A549 (cell line): ENCODE data around the gene COX14.

Experiments used
- EP300 ChIP-seq, 2 experiments: fragments of >200 bp; sonication (Bioruptor Twin); formaldehyde crosslinking; IDR thresholded peaks; 2 replicates in 1 of 2; 3 replicates in 1 of 2; pipeline ENCODE4 v1.6.1; 2016 to 2017
- HDAC2 ChIP-seq: fragments of 200-600 bp; sonication (generic); IDR thresholded peaks from 2 replicates; pipeline ENCODE4 v1.6.1; 2016
- POLR2A ChIP-seq: IDR thresholded peaks from 2 replicates; pipeline ENCODE4 v1.6.1; 2012; ENCODE audit warnings: mild to moderate bottlenecking, low read length
- TF ChIP-seq, protein P1 (sequence below): fragments of >200 bp; sonication (Bioruptor Twin); formaldehyde crosslinking; IDR thresholded peaks from 3 replicates; pipeline ENCODE4 v1.5.1; 2016

DNA sequence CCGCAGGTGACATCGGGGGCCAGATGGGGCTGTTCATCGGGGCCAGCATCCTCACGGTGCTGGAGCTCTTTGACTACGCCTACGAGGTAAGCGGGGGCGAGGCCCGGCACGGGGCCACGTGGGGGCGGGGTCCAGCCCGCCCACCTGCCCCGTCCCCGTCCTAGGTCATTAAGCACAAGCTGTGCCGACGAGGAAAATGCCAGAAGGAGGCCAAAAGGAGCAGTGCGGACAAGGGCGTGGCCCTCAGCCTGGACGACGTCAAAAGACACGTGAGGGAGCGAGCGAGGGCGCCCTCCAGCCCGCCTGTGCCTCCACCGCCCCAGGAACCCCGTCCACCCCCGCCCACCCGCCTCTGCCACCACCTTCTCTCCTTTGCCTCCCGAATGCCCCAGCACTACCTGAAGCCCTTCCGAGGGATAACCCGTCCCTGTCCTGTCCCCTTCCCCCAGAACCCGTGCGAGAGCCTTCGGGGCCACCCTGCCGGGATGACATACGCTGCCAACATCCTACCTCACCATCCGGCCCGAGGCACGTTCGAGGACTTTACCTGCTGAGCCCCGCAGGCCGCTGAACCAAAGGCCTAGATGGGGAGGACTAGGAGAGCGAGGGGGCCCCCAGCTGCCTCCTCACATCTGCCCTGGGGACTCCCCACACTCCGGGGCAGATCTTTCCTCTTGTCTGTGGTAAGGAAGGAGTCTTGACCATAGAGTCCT, 30.8 kb upstream of the COX14 start:
- TF ChIP-seq, protein P1, sequence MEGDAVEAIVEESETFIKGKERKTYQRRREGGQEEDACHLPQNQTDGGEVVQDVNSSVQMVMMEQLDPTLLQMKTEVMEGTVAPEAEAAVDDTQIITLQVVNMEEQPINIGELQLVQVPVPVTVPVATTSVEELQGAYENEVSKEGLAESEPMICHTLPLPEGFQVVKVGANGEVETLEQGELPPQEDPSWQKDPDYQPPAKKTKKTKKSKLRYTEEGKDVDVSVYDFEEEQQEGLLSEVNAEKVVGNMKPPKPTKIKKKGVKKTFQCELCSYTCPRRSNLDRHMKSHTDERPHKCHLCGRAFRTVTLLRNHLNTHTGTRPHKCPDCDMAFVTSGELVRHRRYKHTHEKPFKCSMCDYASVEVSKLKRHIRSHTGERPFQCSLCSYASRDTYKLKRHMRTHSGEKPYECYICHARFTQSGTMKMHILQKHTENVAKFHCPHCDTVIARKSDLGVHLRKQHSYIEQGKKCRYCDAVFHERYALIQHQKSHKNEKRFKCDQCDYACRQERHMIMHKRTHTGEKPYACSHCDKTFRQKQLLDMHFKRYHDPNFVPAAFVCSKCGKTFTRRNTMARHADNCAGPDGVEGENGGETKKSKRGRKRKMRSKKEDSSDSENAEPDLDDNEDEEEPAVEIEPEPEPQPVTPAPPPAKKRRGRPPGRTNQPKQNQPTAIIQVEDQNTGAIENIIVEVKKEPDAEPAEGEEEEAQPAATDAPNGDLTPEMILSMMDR: no peak
- TF ChIP-seq POLR2A (no peak), EP300 (IDR thresholded peaks at IDR 0.05) (no peak), HDAC2 (no peak)
